H9 (cell line): ENCODE measurements around the gene NLRP4. TPM values are rescaled to one million over a fixed set of nuclear protein-coding genes. Genes with fewer than 3 reads are reported as not detected.

Experiments used
- DNase-seq: peaks from one replicate; pipeline ENCODE4 v3.0.0-alpha.2; 2017
- H2AFZ ChIP-seq: one replicate; pipeline ENCODE4 v1.6.1; 2013; ENCODE audit warnings: mild to moderate bottlenecking, low read length, control low read depth, moderate library complexity
- H2AK5ac ChIP-seq: 2 replicates; pipeline ENCODE4 v1.6.1; 2013; ENCODE audit warnings: low read length, control low read depth, mixed read lengths; ENCODE audit not compliant: insufficient read length
- H2BK120ac ChIP-seq: one replicate; pipeline ENCODE4 v1.6.1; 2013; ENCODE audit warnings: low read depth, mild to moderate bottlenecking, low read length, control low read depth, inconsistent platforms; ENCODE audit not compliant: poor library complexity, severe bottlenecking
- H2BK12ac ChIP-seq: 2 replicates; pipeline ENCODE4 v1.6.1; 2013; ENCODE audit warnings: low read length, control low read depth, mixed read lengths, low read depth; ENCODE audit not compliant: insufficient read length
- H2BK15ac ChIP-seq: 2 replicates; pipeline ENCODE4 v1.6.1; 2013; ENCODE audit warnings: low read depth, low read length, control low read depth
- H2BK20ac ChIP-seq: one replicate; pipeline ENCODE4 v1.6.1; 2013; ENCODE audit warnings: low read depth, mild to moderate bottlenecking, low read length, control low read depth, inconsistent platforms; ENCODE audit not compliant: poor library complexity, severe bottlenecking
- H2BK5ac ChIP-seq: 2 replicates; pipeline ENCODE4 v1.6.1; 2013; ENCODE audit warnings: low read length, control low read depth, mixed read lengths; ENCODE audit not compliant: insufficient read length
- H3K14ac ChIP-seq: 2 replicates; pipeline ENCODE4 v1.6.1; 2013; ENCODE audit warnings: low read length, control low read depth; ENCODE audit not compliant: insufficient read depth
- H3K18ac ChIP-seq: 2 replicates; pipeline ENCODE4 v1.6.1; 2013; ENCODE audit warnings: low read depth, mild to moderate bottlenecking, mixed read lengths, low read length, control low read depth; ENCODE audit not compliant: insufficient read length
- H3K23ac ChIP-seq: 2 replicates; pipeline ENCODE4 v1.6.1; 2013; ENCODE audit warnings: low read length, control low read depth, mixed read lengths, low read depth; ENCODE audit not compliant: insufficient read length
- H3K23me2 ChIP-seq: 2 replicates; pipeline ENCODE4 v1.6.1; 2013; ENCODE audit warnings: low read depth, mild to moderate bottlenecking, mixed read lengths, low read length, control low read depth; ENCODE audit not compliant: insufficient read length, poor library complexity, severe bottlenecking
- H3K27ac ChIP-seq: 2 replicates; pipeline ENCODE4 v1.5.1; 2013; ENCODE audit warnings: low read length, control low read depth, mixed read lengths, low read depth; ENCODE audit not compliant: insufficient read length
- H3K27me3 ChIP-seq: 2 replicates; pipeline ENCODE4 v1.6.1; 2013; ENCODE audit warnings: low read length, control low read depth, inconsistent platforms; ENCODE audit not compliant: insufficient read depth
- H3K4ac ChIP-seq: 2 replicates; pipeline ENCODE4 v1.6.1; 2013; ENCODE audit warnings: low read depth, mild to moderate bottlenecking, control low read depth, inconsistent platforms, low read length, moderate library complexity
- H3K4me1 ChIP-seq: 2 replicates; pipeline ENCODE4 v1.6.1; 2013; ENCODE audit warnings: low read length, control low read depth, inconsistent platforms; ENCODE audit not compliant: insufficient read depth
- H3K4me2 ChIP-seq: 2 replicates; pipeline ENCODE4 v1.6.1; 2013; ENCODE audit warnings: low read length, control low read depth, mixed read lengths; ENCODE audit not compliant: insufficient read length, insufficient read depth
- H3K56ac ChIP-seq: 2 replicates; pipeline ENCODE4 v1.6.1; 2013; ENCODE audit warnings: low read depth, mild to moderate bottlenecking, mixed read lengths, low read length, control low read depth; ENCODE audit not compliant: insufficient read length
- H3K79me1 ChIP-seq: 2 replicates; pipeline ENCODE4 v1.6.1; 2013; ENCODE audit warnings: low read depth, mild to moderate bottlenecking, moderate library complexity, low read length, control low read depth, inconsistent platforms; ENCODE audit not compliant: insufficient read depth, poor library complexity, severe bottlenecking
- H3K79me2 ChIP-seq: 2 replicates; pipeline ENCODE4 v1.6.1; 2013; ENCODE audit warnings: low read length, control low read depth, inconsistent platforms; ENCODE audit not compliant: insufficient read depth
- H3K9ac ChIP-seq: 2 replicates; pipeline ENCODE4 v1.6.1; 2013; ENCODE audit warnings: low read length, control low read depth, mixed read lengths; ENCODE audit not compliant: insufficient read length; ENCODE audit errors: extremely low read depth
- H3K9me3 ChIP-seq: one replicate; pipeline ENCODE4 v1.6.1; 2013; ENCODE audit warnings: low read depth, low read length, inconsistent platforms; ENCODE audit not compliant: control insufficient read depth
- H3T11ph ChIP-seq: one replicate; pipeline ENCODE4 v1.6.1; 2013; ENCODE audit warnings: mild to moderate bottlenecking, low read length, control low read depth, inconsistent platforms
- H4K20me1 ChIP-seq: one replicate; pipeline ENCODE4 v1.6.1; 2013; ENCODE audit not compliant: control insufficient read depth, insufficient read length, insufficient read depth
- H4K5ac ChIP-seq: 2 replicates; pipeline ENCODE4 v1.6.1; 2013; ENCODE audit warnings: low read depth, mild to moderate bottlenecking, mixed read lengths, low read length, control low read depth; ENCODE audit not compliant: insufficient read length
- H4K8ac ChIP-seq: replicated peaks from 2 replicates; pipeline ENCODE4 v1.6.1; 2013; ENCODE audit warnings: low read length, control low read depth, mixed read lengths, low read depth; ENCODE audit not compliant: insufficient read length
- H4K91ac ChIP-seq: 2 replicates; pipeline ENCODE4 v1.6.1; 2013; ENCODE audit warnings: low read depth, mild to moderate bottlenecking, moderate library complexity, mixed read lengths, low read length, control low read depth; ENCODE audit not compliant: insufficient read length
- H3K27ac Mint-ChIP-seq, 3 experiments: 2 replicates in 2 of 3; 3 replicates in 1 of 3; pipeline ENCODE4 v1.8.0; 2020 to 2021; ENCODE audit warnings: mixed read lengths in 3 of 3, mild to moderate bottlenecking in 1 of 3, moderate library complexity in 1 of 3
- H3K27me3 Mint-ChIP-seq: 2 replicates; pipeline ENCODE4 v1.8.0; 2021; ENCODE audit warnings: low read depth, mild to moderate bottlenecking, moderate library complexity, mixed read lengths
- H3K36me3 Mint-ChIP-seq, 3 experiments: 2 replicates in 2 of 3; 3 replicates in 1 of 3; pipeline ENCODE4 v1.8.0; 2020 to 2021; ENCODE audit warnings: low read depth in 3 of 3, mixed read lengths in 3 of 3; ENCODE audit not compliant: insufficient read depth in 1 of 3
- H3K4me1 Mint-ChIP-seq, 2 experiments: 2 replicates each; pipeline ENCODE4 v1.8.0; 2020; ENCODE audit warnings: mixed read lengths in 2 of 2
- H3K4me3 Mint-ChIP-seq, 2 experiments: 2 replicates in 1 of 2; 3 replicates in 1 of 2; pipeline ENCODE4 v1.8.0; 2020 to 2021; ENCODE audit warnings: mild to moderate bottlenecking in 2 of 2, mixed read lengths in 2 of 2, moderate library complexity in 1 of 2
- H3K9me3 Mint-ChIP-seq, 2 experiments: 2 replicates in 1 of 2; 3 replicates in 1 of 2; pipeline ENCODE4 v1.8.0; 2020; ENCODE audit warnings: mild to moderate bottlenecking in 2 of 2, mixed read lengths in 2 of 2, moderate library complexity in 1 of 2
- CTCF ChIP-seq: fragments of 200-600 bp; sonication (generic); conservative IDR thresholded peaks from 3 replicates; pipeline ENCODE4 v1.8.0; 2021; ENCODE audit warnings: antibody characterized with exemption, mild to moderate bottlenecking
- WGBS: extraction: QIAGEN DNeasy Blood & Tissue Kit; methylation state at CpG from one replicate; pipeline ENCODE4 v1.1.7; 2013; ENCODE audit warnings: missing lambda C conversion rate, low lambda C conversion rate, mixed read lengths; ENCODE audit not compliant: insufficient read length; ENCODE audit errors: extremely low coverage; 5-methylcytosine and 5-hydroxymethylcytosine counted together
- total RNA-seq: library from RNA; stranded (reverse); gene quantifications from 2 replicates; pipeline ENCODE4 v1.2.1, GENCODE V29; 2021

Gene NLRP4
- total RNA-seq, 1 experiment from 2014 or later = not detected

- TF ChIP-seq CTCF = no peak
- Mint-ChIP-seq H3K36me3 (peaks cover 4 to 28% (median 8%) of the 10 kb centered on the region in 3 experiments; a peak in 6 of 7 replicates), H3K4me1 (no peaks in the 10 kb centered on the region), H3K27me3 (no peaks in the 10 kb centered on the region; the same call in 1 of the 2 replicates), H3K9me3 (peaks cover 97% of the 10 kb centered on the region in 2 experiments), H3K27ac (no peak overlapping the region), H3K4me3 (no peak overlapping the region)
- H3K14ac ChIP-seq = no peak overlapping the region
- no peak overlapping the region for H2AFZ ChIP-seq
- no peaks in the 10 kb centered on the region for H3K23me2 ChIP-seq
- no peak overlapping the region for H3K4me2 ChIP-seq
- no peak overlapping the region for H3K9ac ChIP-seq
- H2BK120ac ChIP-seq = no peak overlapping the region
- no peak overlapping the region for H3K18ac ChIP-seq
- no peak overlapping the region for H2BK15ac ChIP-seq
- H4K91ac ChIP-seq = no peak overlapping the region
- no peaks in the 10 kb centered on the region for H3K79me1 ChIP-seq
- no peaks in the 10 kb centered on the region for H3K79me2 ChIP-seq
- no CpG with 5 or more reads among the region's 3 CpGs for WGBS
- H3K9me3 ChIP-seq = peaks cover 98% of the 10 kb centered on the region
- no peak overlapping the region for H2BK5ac ChIP-seq
- DNase-seq = no peak
- no peaks in the 10 kb centered on the region for H3K4me1 ChIP-seq
- H2BK12ac ChIP-seq = no peak overlapping the region
- no peak overlapping the region for H4K5ac ChIP-seq
- H3K27ac ChIP-seq = no peak overlapping the region
- no peaks in the 10 kb centered on the region; the same call in 1 of the 2 replicates for H3K27me3 ChIP-seq
- H4K8ac ChIP-seq = no peak overlapping the region
- no peak overlapping the region for H3T11ph ChIP-seq
- no peaks in the 10 kb centered on the region for H4K20me1 ChIP-seq
- no peak overlapping the region for H2AK5ac ChIP-seq
- no peak overlapping the region for H3K23ac ChIP-seq
- H2BK20ac ChIP-seq = no peak overlapping the region
- no peak overlapping the region for H3K4ac ChIP-seq
- no peak overlapping the region for H3K56ac ChIP-seq
These were observed 25.0 kb upstream of the NLRP4 start for GRCh38 chr19:55811340-55811739.
